GM18867 (cell line): ENCODE data around the gene HAP1.
"Not testable (repeated sequence)": the region's sequence is repeated elsewhere in the genome, so short reads cannot be mapped to it uniquely, and the experiment has no call there.

Experiments
- ATAC-seq: cut with Tn5 transposase; IDR thresholded peaks from one replicate; pipeline ENCODE4 v1.9.1; 2021; ENCODE audit warnings: mild to moderate bottlenecking, moderate library complexity; ENCODE audit not compliant: unreplicated experiment

Gene HAP1

DNA sequence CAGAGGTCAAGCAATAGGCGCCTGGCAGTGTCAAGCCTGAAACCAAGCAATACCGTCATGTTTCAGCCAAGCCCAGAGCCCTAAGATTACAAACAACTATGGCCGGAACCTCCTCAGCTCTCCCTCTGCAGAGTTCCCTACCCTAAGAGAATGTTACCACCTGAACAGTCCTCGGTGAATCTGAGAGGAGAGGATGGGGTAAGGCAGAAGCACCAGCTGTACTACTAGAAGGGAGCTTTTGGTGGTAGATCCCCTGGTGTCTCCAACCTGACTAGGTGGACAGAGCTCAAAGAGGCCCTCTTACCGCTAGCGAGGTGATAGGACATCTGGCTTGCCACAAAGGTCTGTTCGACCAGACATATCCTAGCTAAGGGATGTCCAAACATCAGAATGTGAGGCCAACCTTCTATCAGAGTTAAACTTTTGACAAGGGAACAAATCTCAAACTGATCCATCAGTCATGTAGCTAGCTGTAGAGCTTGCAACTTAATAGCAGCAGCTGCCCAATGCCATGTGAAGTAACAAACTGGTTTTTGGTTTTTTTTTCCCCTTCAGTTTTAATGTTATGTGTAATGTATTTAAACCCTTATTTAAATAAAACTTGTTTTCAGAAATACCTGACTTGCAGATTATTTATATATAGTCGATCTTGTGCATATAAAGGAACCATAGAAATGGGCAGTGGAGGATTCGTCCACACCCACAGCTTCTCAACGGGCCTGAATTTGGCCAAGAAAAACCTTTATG is 43.2 kb downstream of the HAP1 start:
- ATAC-seq: no peak

DNA sequence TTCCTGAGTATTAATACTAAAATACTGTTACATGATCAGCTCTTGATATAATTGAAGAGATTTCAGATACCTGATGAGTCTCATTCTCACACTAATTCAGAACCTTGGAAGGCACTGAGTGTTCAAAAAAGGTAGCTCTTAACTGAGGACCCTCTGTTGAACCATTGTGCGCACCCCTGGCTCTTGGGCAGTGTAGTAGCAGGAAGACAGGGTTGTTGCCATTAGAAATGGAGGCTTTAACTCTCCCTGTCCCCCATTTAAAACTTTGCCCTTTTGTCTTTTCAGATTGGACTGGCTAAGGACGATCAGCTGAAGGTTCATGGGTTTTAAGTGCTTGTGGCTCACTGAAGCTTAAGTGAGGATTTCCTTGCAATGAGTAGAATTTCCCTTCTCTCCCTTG is 43.9 kb downstream of the HAP1 start:
- no peak for ATAC-seq

DNA sequence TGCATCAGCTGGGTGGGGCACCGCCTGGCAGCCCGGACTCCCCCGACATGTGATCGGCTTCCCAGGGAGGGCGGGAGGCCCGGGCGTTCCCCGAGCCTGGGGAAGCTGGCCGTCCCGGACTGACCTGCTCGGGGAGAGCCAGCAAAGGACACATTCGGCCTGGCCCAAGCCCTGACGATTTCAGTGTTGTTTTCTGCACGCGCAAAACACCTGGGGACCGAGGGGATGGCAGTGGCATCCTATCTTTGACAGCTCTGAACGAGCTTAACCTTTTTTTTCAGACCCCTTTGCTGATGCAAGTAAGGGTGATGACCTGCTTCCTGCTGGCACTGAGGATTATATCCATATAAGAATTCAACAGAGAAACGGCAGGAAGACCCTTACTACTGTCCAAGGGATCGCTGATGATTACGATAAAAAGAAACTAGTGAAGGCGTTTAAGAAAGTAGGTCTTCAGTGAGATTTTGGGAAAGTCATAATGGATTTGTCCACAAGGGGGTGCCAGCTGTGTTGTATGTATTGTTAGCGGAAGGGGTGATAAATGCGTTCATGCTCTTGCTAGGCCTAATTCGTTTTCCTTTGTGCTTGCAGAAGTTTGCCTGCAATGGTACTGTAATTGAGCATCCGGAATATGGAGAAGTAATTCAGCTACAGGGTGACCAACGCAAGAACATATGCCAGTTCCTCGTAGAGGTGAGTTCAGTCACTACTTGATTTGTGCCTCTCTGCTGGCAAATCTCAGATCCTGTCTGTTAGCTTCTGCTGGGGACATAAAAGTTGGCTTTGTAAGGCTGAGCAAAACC is 44.7 kb downstream of the HAP1 start:
- no peak for ATAC-seq

DNA sequence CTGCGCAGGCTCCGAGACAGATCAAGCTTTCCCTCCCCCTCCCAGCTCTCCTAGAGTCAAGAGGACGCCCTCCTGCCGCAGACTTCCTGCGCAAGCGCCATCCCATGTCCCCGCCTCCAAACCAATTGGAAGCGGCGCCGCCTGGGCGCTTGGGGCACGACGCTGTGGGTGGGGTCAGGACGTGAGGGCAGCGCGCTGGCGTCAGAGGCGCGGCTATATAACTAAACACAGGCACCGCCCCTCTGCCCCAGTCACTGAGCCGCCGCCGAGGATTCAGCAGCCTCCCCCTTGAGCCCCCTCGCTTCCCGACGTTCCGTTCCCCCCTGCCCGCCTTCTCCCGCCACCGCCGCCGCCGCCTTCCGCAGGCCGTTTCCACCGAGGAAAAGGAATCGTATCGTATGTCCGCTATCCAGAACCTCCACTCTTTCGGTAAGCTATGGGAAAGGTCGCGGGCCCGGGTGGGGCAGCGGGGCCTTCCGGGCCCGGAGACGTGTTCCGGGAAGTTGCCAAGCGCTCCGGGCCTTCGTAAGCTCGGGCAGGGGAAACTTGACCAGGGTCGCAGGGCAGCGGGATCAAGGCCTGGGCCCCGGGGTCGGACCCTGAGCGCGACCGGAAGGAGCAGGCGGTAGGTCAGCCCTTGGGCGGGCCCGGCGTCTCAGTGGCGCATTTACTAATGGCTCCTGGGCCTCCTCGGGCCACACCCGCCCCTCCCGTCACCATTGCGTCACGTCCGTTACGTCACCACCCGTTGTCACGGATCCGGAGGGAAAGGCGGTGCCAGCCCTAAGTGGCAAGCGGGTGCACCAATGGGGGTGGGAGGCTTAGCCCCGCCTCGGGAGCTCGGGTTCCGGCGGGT is 45.6 kb downstream of the HAP1 start, which contains the start of gene EIF1:
Gene EIF1, plus strand, starts transcription at position 245 of the 856 bp plus-strand sequence. Its CDS starts 154 bp downstream, at position 399.
- ATAC-seq: peak; percentile 72

DNA sequence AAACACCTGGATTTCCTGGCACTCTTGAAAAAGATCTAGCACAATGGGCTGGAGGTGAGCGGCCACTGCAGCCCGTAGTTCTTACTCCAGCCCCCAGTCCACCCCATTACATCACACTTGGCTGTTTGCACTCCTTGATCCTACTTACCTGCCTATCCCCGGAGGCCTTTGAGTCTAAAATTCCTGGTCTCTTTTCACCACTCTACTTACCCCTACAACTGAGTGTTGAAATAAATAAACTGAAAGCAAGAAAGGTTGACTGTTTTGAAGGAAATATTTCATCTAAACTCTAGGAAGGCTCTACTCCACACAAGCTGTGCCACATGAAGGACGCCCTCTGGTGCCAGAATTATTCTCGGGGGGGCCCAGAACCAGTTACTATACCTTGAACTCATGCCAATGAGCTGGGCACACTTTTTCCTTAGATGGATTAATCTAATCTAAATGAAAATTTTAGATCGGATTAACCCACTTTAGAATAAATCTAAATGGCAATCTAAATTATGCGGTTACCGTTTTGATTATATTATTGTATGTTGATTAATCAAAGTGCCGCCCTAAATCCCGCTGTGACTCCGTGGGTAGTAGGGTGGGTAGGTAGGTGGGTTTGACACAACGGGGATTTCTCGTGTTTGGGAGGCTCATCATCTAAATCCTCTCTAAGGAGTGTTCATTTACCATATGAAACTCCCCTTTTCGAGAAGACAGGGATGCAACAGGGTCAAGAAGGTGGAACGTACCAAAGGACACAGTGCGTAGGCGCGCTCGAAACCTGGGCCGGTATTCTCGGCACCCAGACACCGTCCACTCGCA is 46.4 kb downstream of the HAP1 start:
- ATAC-seq: peak; percentile 9

DNA sequence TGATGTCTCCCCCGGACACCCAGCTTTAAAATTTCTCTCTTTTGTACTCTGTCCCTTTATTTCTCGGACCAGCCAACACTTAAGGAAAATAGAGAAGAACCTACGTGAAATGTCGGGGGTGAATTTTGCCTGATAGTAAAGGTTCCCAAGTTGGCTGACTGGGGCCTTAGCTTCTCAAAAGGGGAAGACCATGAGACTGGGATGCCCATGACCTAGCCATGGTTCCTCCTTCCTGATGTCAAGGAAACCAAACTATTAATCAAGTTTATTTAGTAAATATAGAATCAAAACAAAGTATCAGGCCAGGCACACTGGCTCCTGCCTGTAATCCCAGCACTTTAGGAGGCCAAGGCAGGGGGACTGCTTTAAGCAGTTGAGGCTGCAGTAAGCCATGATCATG is 48.2 kb downstream of the HAP1 start:
- ATAC-seq: no peak

DNA sequence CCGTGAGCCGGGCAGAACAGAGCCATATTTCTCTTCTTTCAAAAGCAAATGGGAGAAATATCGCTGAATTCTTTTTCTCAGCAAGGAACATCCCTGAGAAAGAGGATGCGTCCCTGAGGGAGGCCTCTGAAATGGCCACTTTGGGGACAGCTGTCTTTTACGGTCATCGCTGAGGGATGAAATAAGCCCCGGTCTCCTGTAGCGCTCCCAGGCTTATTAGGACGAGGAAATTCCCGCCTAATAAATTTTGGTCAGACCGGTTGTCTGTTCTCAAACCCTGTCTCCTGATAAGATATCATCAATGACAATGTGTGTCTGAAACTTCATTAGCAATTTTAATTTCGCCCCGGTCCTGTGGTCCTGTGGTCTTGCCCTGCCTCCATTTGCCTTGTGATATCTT is 48.7 kb downstream of the HAP1 start:
- not testable (repeated sequence) for ATAC-seq

DNA sequence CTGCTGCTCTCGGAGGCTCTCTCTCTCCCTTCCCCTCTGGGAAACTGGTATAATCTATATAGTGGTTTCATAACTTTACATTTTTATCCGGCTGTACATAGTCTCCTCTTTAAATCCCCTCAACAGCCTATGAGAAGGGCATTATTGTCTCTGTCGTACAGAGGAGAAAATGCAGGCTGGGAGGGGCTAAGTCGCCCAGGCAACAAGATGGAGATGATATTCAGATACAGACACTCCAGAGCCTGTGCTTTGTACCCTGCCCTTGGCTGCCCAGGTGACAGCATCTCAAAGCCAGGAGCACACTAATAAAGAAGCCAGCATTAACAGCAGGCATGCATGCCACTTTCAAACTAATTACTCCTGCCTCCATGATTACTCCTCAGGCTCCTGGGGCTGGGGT is 50.4 kb downstream of the HAP1 start:
- no peak for ATAC-seq

DNA sequence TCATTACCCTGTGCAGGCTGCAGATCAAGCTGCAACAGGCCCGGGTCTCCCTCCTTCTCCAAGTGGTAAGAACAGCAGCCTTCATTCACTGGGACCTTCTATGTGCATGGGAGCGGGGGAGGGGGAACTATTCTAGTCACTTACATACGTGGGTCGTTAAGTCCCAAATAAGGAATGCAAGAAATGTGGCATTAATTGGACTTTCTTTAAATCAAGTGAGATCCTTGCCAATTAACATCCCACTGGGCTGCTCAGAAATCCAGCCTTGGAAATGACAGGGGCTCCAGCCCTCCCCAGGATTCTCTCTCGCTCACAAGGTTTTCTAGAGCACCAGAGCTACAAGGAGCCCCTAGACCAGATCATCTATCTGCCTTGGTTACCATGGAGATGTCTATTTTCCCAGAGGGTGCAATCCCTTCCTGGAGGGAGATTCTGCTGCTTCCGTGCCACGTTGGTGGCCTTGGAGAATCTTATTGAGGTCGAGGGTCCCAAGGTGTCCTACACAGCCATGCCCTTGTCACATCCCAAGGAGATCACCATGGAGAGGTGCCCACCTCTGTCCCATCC is 50.9 kb downstream of the HAP1 start:
- no peak for ATAC-seq

DNA sequence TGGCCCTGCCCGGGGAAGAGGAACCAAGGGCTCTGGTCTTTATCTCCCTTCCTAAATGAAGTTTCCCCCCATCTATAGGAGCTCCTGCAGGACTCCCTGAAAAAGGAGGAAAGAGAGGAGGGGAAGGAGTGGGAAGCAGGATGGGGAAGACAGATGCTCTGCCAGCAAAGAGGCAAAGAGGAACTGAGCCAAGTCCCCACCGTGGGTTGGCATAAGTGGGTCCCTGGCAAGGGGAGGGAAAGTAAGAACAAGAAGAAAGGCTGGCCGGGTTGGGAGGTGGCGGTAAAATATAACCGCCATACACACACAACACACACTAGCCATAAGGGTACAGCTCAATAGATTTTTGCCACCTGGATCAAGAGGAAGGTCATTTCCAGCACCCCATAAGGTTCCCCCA is 51.8 kb downstream of the HAP1 start:
- no peak for ATAC-seq

DNA sequence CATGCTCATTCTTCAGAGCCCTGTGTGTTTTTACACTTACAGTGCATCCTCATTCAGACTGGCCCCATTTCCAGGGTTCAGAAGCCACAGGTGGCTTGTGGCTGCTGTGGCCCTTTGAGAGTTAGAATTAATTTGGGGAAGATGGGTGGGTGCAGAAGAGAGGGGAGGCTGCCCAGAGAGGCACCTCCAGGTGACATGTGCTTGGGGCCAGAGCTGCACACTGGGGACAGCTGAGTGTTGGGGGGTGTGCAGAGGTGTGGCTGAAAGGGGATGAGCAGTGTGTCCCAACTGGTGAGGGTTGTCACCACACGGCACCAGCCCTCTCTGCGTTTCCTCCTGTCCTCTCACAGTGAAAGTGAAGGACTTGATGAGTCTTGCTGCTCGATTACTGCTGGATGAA is 52.7 kb downstream of the HAP1 start:
- ATAC-seq: no peak

DNA sequence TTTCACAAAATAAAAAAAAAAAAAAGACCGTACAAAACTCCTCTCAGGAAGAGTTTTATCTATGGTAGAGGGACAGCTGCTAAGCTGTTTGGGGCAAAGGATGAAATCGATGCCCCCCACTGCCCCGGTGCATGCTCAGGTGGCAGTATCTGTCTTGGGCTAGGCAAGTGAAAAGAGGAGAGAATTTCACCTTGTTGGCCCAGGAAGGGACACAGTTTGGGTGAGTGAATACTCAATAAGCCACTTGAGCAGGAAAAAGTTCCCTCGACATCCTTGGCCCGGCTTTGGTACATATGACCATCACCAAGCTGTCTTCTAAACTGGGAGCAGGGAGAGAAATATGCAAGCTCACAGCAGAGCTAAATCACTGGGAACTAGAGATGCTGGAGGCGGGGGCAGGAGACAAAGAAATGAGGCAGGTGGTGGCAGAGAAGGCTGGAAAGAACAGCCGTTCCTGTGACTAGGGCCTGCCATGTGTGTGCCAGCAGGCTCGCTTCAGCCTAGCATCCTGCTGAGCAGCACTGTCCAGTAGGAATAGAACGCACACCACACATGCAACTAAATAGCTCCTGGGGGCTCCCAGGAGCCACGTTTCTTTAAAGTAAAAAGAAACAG is 53.9 kb downstream of the HAP1 start:
- ATAC-seq: no peak

DNA sequence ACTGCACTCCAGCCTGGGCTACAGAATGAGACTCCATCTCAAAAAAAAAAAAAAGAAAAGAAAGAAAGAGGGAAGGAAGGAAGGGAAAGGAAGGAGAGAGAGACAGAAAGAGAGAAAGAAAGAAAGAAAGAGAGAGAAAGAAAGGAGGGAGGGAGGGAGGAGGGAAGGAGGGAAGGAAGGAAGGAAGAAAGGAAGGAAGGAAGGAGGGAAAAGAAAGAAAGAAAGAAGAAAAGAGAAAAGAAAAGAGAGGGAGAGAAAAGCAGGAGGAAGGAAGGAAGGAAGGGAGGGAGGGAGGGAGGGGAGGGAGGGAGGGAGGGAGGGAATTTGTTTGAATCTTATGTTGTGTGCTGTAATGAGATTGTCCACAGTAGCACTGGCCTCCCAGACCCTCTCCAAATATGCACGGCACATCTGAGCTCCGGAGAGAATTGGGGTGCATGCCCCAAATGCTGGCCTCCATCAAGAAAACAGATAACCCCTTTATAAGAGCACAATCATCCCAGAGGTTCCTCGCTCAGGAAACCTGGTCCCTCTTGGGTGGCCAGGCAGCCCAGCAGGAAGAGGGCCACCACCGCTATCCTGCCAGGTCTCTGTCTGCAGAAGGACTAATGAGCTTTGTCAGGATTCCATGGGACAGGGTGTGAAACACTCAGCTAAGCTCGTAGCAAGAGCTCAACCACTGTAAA is 54.6 kb downstream of the HAP1 start:
- ATAC-seq: no peak

DNA sequence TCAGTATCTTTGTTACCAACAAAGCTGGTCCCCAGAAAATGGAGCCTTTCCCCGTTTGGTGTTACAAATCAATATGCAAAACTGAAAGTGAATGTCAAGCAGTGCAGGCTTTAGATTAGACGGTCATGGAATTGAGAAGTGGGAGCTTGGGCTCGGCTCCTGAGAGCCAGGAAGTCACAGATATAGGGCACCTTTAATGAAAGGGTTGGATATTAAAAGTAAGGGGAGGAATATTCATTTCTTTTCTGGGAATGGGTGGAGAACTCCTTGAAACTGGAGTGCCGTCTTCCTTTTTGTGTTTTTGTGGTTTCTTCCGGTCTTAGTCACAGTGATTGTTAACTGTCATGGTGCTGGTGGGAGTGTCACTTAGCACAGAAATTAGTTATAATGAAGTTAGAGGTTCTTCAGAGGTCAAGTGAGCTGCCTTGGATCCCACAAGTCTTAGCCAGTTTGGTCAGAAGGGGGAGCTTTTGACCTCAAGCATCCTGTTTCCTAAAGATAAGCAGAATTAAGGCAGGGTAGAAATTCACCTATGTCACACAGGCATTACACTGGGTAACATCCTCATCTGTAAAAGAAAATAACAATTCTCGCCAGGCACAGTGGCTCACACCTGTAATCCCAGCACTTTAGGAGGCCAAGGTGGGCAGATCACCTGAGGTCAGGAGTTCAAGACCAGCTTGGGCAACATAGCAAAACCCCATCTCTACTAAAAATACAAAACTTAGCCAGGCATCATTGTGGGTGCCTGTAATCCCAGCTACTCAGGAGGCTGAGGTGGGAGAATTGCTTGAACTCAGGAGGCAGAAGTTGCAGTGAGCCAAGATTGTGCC is 55.3 kb downstream of the HAP1 start:
- ATAC-seq: peak; percentile 69

DNA sequence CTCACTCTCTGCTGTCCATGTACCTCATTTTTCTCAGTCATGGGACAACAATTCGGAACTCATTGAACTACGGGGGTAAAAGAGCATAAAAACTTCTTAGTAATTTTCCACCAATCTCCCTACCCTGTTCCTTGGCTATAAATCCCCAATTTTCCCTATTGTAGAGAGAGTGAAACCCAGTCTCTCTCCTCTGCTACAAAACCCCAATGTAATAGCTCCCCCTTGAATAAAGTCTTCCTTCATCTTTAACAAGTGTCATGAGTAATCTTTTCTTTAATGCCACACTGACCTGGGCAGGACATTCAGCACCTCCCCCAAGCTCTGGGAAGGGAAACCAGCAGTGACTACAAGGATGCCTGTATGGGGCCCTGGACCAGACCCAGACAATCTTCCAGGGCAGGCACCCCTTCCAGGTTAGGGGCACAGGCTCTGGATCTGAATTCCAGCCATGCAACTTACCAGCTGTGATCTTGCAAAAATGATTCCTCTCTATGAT is 56.0 kb downstream of the HAP1 start:
- peak; percentile 2 for ATAC-seq

DNA sequence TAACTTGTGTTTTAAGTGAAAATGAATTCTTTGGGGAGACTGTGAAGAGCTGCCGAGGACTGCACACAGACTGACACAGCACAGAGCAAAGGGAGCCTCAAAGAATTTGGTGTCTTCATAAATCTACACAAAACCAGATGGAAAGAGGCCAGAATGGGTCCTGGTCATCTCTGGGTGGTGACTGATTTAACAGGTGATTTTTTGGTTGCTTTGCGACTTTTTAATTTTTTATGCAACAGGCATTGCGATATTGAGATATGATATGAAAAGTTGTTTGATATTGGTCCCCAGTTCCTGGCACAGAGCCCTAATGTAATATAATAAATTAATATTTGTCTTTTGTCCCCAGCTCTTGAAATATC is 58.4 kb downstream of the HAP1 start:
- ATAC-seq: no peak

DNA sequence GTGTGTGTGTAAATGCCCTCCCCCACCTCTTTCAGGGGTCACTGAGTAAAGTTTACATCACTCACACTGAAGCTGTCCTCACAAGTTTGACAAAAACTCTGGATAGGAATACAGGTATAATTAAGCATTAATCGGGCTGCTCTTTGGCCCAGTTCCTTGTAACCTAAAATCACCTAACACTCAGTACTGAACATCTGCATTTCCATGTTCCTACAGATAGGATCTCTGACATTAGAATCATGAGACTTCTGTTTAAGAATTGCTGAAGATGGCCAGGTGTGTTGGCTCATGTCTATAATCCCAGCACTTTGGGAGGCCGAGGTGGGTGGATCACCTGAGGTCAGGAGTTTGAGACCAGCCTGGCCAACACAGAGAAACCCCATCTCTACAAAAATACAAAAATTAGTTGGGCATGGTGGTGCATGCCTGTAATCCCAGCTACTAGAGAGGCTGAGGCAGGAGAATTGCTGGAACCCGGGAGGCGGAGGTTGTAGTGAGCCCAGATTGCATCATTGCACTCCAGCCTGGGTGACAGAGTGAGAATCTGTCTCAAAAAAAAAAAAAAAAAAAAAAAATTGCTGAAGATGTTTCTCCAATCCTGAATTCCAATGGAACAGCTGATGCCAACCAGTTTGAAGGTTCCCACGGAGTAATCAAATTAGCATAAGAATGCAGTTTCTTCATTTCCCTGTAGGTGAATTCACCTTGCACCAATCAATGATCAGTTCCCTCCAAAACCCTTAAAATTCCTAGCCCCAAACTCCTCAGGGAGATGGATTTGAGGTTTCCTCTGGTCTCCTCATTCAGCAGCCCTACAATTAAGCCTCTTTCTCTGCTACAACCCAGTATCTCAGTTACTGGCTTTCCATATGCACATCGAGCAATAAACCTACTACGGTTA is 59.0 kb downstream of the HAP1 start:
- not testable (repeated sequence) for ATAC-seq
